Loucy (cell line): ENCODE data around the gene IFT122.
"Not testable (repeated sequence)": the region's sequence is repeated elsewhere in the genome, so short reads cannot be mapped to it uniquely, and the experiment has no call there.

ENCODE experiments used
- H2AFZ ChIP-seq: fragments of 200-600 bp; sonication (generic); 2 replicates; pipeline ENCODE4 v1.6.0; 2016; ENCODE audit warnings: antibody characterized with exemption, mild to moderate bottlenecking, low read length, moderate library complexity
- H3F3A ChIP-seq: fragments of 200-600 bp; 2 replicates; pipeline ENCODE4 v1.6.0; 2016; ENCODE audit warnings: antibody characterized with exemption, low read depth, mild to moderate bottlenecking
- H3K27me3 ChIP-seq: fragments of 200-600 bp; sonication (generic); 2 replicates; pipeline ENCODE4 v1.6.1; 2014; ENCODE audit warnings: low read length, mild to moderate bottlenecking; ENCODE audit not compliant: insufficient read depth, poor library complexity, severe bottlenecking
- H3K36me3 ChIP-seq: fragments of 200-600 bp; sonication (generic); 2 replicates; pipeline ENCODE4 v1.6.1; 2016; ENCODE audit warnings: low read length; ENCODE audit not compliant: insufficient read depth
- H3K4me1 ChIP-seq: fragments of 200-600 bp; sonication (generic); 2 replicates; pipeline ENCODE4 v1.5.1; 2014; ENCODE audit warnings: low read length, mild to moderate bottlenecking; ENCODE audit not compliant: insufficient read depth, poor library complexity, severe bottlenecking
- H3K4me2 ChIP-seq: fragments of 200-600 bp; sonication (generic); 2 replicates; pipeline ENCODE4 v1.6.0; 2014; ENCODE audit warnings: antibody characterized with exemption, low read length, low read depth, mild to moderate bottlenecking; ENCODE audit not compliant: poor library complexity, severe bottlenecking
- H3K4me3 ChIP-seq: fragments of 200-600 bp; sonication (generic); 2 replicates; pipeline ENCODE4 v1.5.1; 2014; ENCODE audit warnings: low read length, mild to moderate bottlenecking, mixed read lengths; ENCODE audit not compliant: poor library complexity, severe bottlenecking
- H3K79me2 ChIP-seq: fragments of 200-600 bp; sonication (generic); 2 replicates; pipeline ENCODE4 v1.6.1; 2014; ENCODE audit warnings: low read length; ENCODE audit not compliant: insufficient read depth
- H3K9ac ChIP-seq: fragments of 200-600 bp; sonication (generic); 2 replicates; pipeline ENCODE4 v1.6.0; 2014; ENCODE audit warnings: mild to moderate bottlenecking, low read depth, low read length, moderate library complexity; ENCODE audit not compliant: poor library complexity, severe bottlenecking
- H3K9me2 ChIP-seq: fragments of 200-600 bp; sonication (generic); replicated peaks from 2 replicates; pipeline ENCODE4 v1.6.1; 2016; ENCODE audit warnings: low read depth, low read length, mixed read lengths
- H3K9me3 ChIP-seq: fragments of 200-600 bp; sonication (generic); 2 replicates; pipeline ENCODE4 v1.6.1; 2014; ENCODE audit warnings: mild to moderate bottlenecking, antibody characterized with exemption, low read length, low read depth; ENCODE audit not compliant: insufficient read depth
- H4K20me1 ChIP-seq: fragments of 200-600 bp; sonication (generic); 2 replicates; pipeline ENCODE4 v1.6.0; 2014; ENCODE audit warnings: antibody characterized with exemption, low read length, mild to moderate bottlenecking; ENCODE audit not compliant: insufficient read depth, poor library complexity, severe bottlenecking
- EZH2phosphoT487 ChIP-seq: fragments of 200-600 bp; IDR thresholded peaks from 2 replicates; pipeline ENCODE4 v1.6.1; 2018; ENCODE audit warnings: antibody characterized with exemption, mild to moderate bottlenecking, moderate library complexity, borderline replicate concordance
- TF ChIP-seq, protein P1 (sequence below): fragments of 200-600 bp; sonication (generic); conservative IDR thresholded peaks from 2 replicates; pipeline ENCODE4 v1.5.1; 2014; ENCODE audit warnings: mild to moderate bottlenecking, antibody characterized with exemption, low read length

Gene IFT122

GRCh38 chr3:129493206-129493605, 53.2 kb downstream of the IFT122 start:
- H2AFZ ChIP-seq: no peak overlapping the region
- H3F3A ChIP-seq: no peaks in the 10 kb centered on the region
- no peaks in the 10 kb centered on the region; the same call in 1 of the 2 replicates for H3K36me3 ChIP-seq
- H3K9me2 ChIP-seq: no peaks in the 10 kb centered on the region
- H3K9me3 ChIP-seq: no peaks in the 10 kb centered on the region
- H3K4me3 ChIP-seq: no peak overlapping the region
- no peaks in the 10 kb centered on the region for H3K4me1 ChIP-seq
- no peaks in the 10 kb centered on the region for H3K79me2 ChIP-seq
- H3K4me2 ChIP-seq: no peak overlapping the region
- TF ChIP-seq, protein P1, sequence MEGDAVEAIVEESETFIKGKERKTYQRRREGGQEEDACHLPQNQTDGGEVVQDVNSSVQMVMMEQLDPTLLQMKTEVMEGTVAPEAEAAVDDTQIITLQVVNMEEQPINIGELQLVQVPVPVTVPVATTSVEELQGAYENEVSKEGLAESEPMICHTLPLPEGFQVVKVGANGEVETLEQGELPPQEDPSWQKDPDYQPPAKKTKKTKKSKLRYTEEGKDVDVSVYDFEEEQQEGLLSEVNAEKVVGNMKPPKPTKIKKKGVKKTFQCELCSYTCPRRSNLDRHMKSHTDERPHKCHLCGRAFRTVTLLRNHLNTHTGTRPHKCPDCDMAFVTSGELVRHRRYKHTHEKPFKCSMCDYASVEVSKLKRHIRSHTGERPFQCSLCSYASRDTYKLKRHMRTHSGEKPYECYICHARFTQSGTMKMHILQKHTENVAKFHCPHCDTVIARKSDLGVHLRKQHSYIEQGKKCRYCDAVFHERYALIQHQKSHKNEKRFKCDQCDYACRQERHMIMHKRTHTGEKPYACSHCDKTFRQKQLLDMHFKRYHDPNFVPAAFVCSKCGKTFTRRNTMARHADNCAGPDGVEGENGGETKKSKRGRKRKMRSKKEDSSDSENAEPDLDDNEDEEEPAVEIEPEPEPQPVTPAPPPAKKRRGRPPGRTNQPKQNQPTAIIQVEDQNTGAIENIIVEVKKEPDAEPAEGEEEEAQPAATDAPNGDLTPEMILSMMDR: no peak
- TF ChIP-seq EZH2phosphoT487: no peak
- H3K9ac ChIP-seq: no peak overlapping the region
- no peaks in the 10 kb centered on the region for H4K20me1 ChIP-seq
- H3K27me3 ChIP-seq: no peaks in the 10 kb centered on the region

DNA sequence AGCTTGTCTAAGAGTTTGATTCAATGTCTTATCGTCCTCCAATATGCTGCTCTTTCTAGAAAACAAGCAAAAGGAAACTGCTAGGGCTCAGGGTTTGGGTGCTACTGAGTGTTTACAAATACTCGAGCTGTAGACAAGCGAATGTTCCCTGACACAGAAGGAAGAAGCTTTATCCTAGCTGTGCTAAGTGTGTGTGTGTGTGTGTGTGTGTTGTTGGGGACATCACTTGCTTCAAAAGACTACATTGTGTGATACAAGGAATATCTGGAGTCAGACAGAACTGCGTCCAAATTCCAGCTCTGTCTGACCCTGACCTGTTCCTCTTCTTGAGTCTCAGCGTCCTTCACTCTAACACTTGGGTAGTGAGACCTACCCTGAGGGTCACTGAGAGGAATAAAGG, 54.5 kb downstream of the IFT122 start:
- H3K4me2 ChIP-seq, H2AFZ ChIP-seq, H4K20me1 ChIP-seq, H3K4me1 ChIP-seq, H3F3A ChIP-seq, H3K9me2 ChIP-seq, H3K9me3 ChIP-seq, H3K4me3 ChIP-seq, H3K36me3 ChIP-seq, H3K27me3 ChIP-seq, H3K9ac ChIP-seq, H3K79me2 ChIP-seq: not testable (repeated sequence)

GRCh38 chr3:129495006-129495639, 55.1 kb downstream of the IFT122 start:
- H3K9ac ChIP-seq, H2AFZ ChIP-seq, H4K20me1 ChIP-seq, H3K9me2 ChIP-seq, H3K4me3 ChIP-seq, H3K4me2 ChIP-seq, H3K27me3 ChIP-seq, H3K36me3 ChIP-seq, H3K4me1 ChIP-seq, H3K79me2 ChIP-seq, H3K9me3 ChIP-seq, H3F3A ChIP-seq: not testable (repeated sequence)

- not testable (repeated sequence) for H3K4me2 ChIP-seq, H3K9me3 ChIP-seq, H3K9me2 ChIP-seq, H3K79me2 ChIP-seq, H3K4me3 ChIP-seq, H3F3A ChIP-seq, H4K20me1 ChIP-seq, H3K4me1 ChIP-seq, H2AFZ ChIP-seq, H3K36me3 ChIP-seq, H3K27me3 ChIP-seq, H3K9ac ChIP-seq
Observed at GRCh38 chr3:129497876-129498275, 57.9 kb downstream of the IFT122 start.

- not testable (repeated sequence) for H3K4me2 ChIP-seq, H3F3A ChIP-seq, H3K79me2 ChIP-seq, H4K20me1 ChIP-seq, H3K4me3 ChIP-seq, H2AFZ ChIP-seq, H3K9me3 ChIP-seq, H3K27me3 ChIP-seq, H3K4me1 ChIP-seq, H3K36me3 ChIP-seq, H3K9me2 ChIP-seq, H3K9ac ChIP-seq
Observed at GRCh38 chr3:129498603-129499488, 58.8 kb downstream of the IFT122 start.

DNA sequence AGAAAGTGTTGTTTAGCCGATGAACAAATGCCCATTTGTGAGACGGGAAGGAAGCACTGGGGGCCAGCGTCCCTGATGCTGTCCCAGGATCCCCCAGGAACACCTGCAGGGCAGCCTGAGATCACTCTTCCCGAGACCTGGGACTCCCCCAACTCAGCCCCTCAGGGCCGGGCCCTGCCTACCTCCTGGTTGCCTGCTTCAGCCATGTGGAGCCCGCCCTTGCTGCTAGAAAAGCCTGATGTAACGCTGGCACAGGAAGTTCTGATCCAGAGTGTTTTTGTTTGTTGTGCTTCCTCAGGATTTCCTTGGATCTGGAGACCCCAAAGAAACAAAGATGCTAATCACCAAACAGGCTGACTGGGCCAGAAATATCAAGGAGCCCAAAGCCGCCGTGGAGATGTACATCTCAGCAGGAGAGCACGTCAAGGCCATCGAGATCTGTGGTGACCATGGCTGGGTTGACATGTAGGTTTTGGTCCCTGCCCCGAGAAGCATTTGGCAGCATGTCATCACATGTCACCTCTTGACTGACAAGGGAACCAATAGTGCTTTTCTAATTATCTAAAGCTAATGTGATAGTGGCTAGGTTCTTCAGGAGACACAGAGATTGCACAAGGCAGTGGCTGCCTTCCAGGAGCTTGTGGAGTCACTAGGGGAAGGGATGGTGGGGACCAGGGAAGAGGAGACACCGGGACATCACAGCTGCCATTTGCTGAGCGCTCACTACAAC, 59.7 kb downstream of the IFT122 start:
- H3F3A ChIP-seq, H3K79me2 ChIP-seq, H3K9me2 ChIP-seq, H4K20me1 ChIP-seq, H3K36me3 ChIP-seq, H2AFZ ChIP-seq, H3K4me1 ChIP-seq, H3K4me2 ChIP-seq, H3K27me3 ChIP-seq, H3K4me3 ChIP-seq, H3K9me3 ChIP-seq, H3K9ac ChIP-seq: not testable (repeated sequence)
